ENCODE data around the gene CEP170.
"Not testable (repeated sequence)": the region's sequence is repeated elsewhere in the genome, so short reads cannot be mapped to it uniquely, and the experiment has no call there.

- not testable (repeated sequence) for TF ChIP-seq SP3 (tag by site-specific recombination; IDR thresholded peaks at IDR 0.05); ZFP37 (tag by site-specific recombination; IDR thresholded peaks at IDR 0.05); CTCF (tag by site-specific recombination; IDR thresholded peaks at IDR 0.05); YY1 (tag by site-specific recombination; IDR thresholded peaks at IDR 0.05); ZNF548 (tag by site-specific recombination; IDR thresholded peaks at IDR 0.05); ZBTB8A (tag by site-specific recombination; IDR thresholded peaks at IDR 0.05); BCL11B (tag by site-specific recombination; IDR thresholded peaks at IDR 0.05; ENCODE audit: low read depth); ZNF510 (tag by site-specific recombination; IDR thresholded peaks at IDR 0.05; ENCODE audit: insufficient replicate concordance)
Observed at GRCh38 chr1:243147351-243147750, 107.7 kb downstream of the CEP170 start.
